ENCODE results near the gene RFTN1. TPM values are rescaled to one million over a fixed set of nuclear protein-coding genes. Genes with fewer than 3 reads are reported as not detected.

RFTN1 gene
- total and polyA plus RNA-seq, 10 of the 15 experiments (the other 5 are each of a cell fraction or from before 2014, with no cell fraction given), result 20.6 to 213 (median 147) TPM

- SMC1A ChIA-PET (ENCODE audit: uncharacterized antibody, unreplicated experiment), result interaction anchor here (0.6 to 1.8 kb wide), 3 partner anchors 10 to 202 kb away, joined by 3 to 5 read pairs (median 3); no protein-coding TSS in a partner anchor
- Histone ChIP-seq H4K20me1 (ENCODE audit: control insufficient read depth, insufficient read depth) (0 out of 2 replicates have a peak, but pooled peaks cover 3% of the 10 kb centered on the region), H3K4me3 (no peak overlapping the region), H3K9ac (ENCODE audit: control insufficient read depth, insufficient read depth, low read length) (no peak overlapping the region), H3K9me3 (replicated peaks; ENCODE audit: control insufficient read depth, insufficient read depth, low read length) (no peaks in the 10 kb centered on the region), H3K36me3 (ENCODE audit: control insufficient read depth in 2 of 2, insufficient read depth in 2 of 2, low read length in 1 of 2) (peaks cover 8 to 13% of the 10 kb centered on the region in 2 experiments), H3K27me3 (replicated peaks in 1 of 2; ENCODE audit: control insufficient read depth in 2 of 2, insufficient read depth in 2 of 2, low read length in 1 of 2) (no peaks in the 10 kb centered on the region), H3K4me2 (ENCODE audit: control insufficient read depth, insufficient read depth) (no peak overlapping the region), H2AFZ (ENCODE audit: control insufficient read depth, low read depth, low read length) (no peak overlapping the region), H3K79me2 (ENCODE audit: control insufficient read depth, insufficient read depth, low read length) (peaks cover 56% of the 10 kb centered on the region), H3K4me1 (ENCODE audit: control insufficient read depth, insufficient read depth, low read length) (peaks cover 28% of the 10 kb centered on the region), H3K27ac (ENCODE audit: control insufficient read depth, insufficient read depth) (no peak overlapping the region)
- FAIRE-seq, result no peak
- CTCF ChIA-PET, result interaction anchor here (0.6 to 4.9 kb wide), 3 partner anchors 10 to 33 kb away, joined by 3 to 29 read pairs (median 3); no protein-coding TSS in a partner anchor
- in situ Hi-C loops (cut with MboI), result no loop called here
- no peak for ATAC-seq
- TF ChIP-seq IRF5 (IDR thresholded peaks at IDR 0.05; ENCODE audit: borderline replicate concordance) (no peak), RAD51 (IDR thresholded peaks at IDR 0.05) (no peak), ZSCAN29 (IDR thresholded peaks at IDR 0.05) (no peak), MTA2 (IDR thresholded peaks at IDR 0.05; ENCODE audit: low read depth) (no peak), WRNIP1 (IDR thresholded peaks at IDR 0.05; ENCODE audit: borderline replicate concordance, low read depth, low read length) (no peak), ZNF592 (IDR thresholded peaks at IDR 0.05) (no peak), ZNF217 (IDR thresholded peaks at IDR 0.05) (no peak), TCF12 (IDR thresholded peaks at IDR 0.05; ENCODE audit: low read depth, low read length) (no peak), HDGF (IDR thresholded peaks at IDR 0.05) (no peak), GABPA (IDR thresholded peaks at IDR 0.05; ENCODE audit: low read depth) (no peak), NKRF (conservative IDR thresholded peaks at IDR 0.05) (no peak), NFIC (IDR thresholded peaks at IDR 0.05; ENCODE audit: low read depth, low read length) (no peak), FOS (IDR thresholded peaks at IDR 0.05; ENCODE audit: borderline replicate concordance, extremely low read depth, insufficient read length) (no peak), KDM1A (IDR thresholded peaks at IDR 0.05; ENCODE audit: borderline replicate concordance) (no peak), RBBP5 (conservative IDR thresholded peaks at IDR 0.05) (no peak), HCFC1 (IDR thresholded peaks at IDR 0.05; ENCODE audit: low read length) (no peak)
- POLR2A ChIA-PET, result interaction anchor here (2.3 kb wide), 1 partner anchor 11 kb away, joined by 11 read pairs; no protein-coding TSS in a partner anchor
- no TSS peak for BruUV-seq (replicated peaks)
- intact Hi-C loops (cut with micrococcal nuclease; ENCODE audit: unreplicated experiment), result no loop called here
- RAD21 ChIA-PET (ENCODE audit: unreplicated experiment), result interaction anchor here (0.5 to 5.6 kb wide), 2 partner anchors 11 to 18 kb away, joined by 3 to 50 read pairs; no protein-coding TSS in a partner anchor
- WGBS (ENCODE audit: insufficient coverage, insufficient replicate concordance, low lambda C conversion rate, missing lambda C conversion rate), result 21% methylated on average over 2 of the region's 2 CpGs
- DNase-seq (ENCODE audit: low read depth, low spot score), result no peak
Observed at GRCh38 chr3:16486201-16486600, 27.3 kb downstream of the RFTN1 start.
